GM10248 (cell line): ENCODE data around the gene CDKAL1.

ENCODE experiments used
- CTCF ChIA-PET: fragments of 300-600 bp; sonication (Branson Sonifier 250); formaldehyde crosslinking; extraction: SDS; loops from one replicate; lab custom pipeline; 2021; ENCODE audit warnings: antibody characterized with exemption; lab: Yijun Ruan, JAX
- POLR2A ChIA-PET: fragments of 350-650 bp; sonication (Branson Sonifier 250); formaldehyde crosslinking; extraction: SDS; loops from one replicate; lab custom pipeline; 2020; ENCODE audit warnings: antibody characterized with exemption; lab: Yijun Ruan, JAX
- DNase-seq: peaks from one replicate; pipeline ENCODE4 v3.0.0; 2012; ENCODE audit errors: extremely low spot score
- CTCF ChIP-seq: IDR thresholded peaks from 2 replicates; pipeline ENCODE4 v1.5.1; 2012; ENCODE audit warnings: mild to moderate bottlenecking, low read depth; ENCODE audit errors: extremely low read depth, missing control alignments, control extremely low read depth

Gene CDKAL1

GRCh38 chr6:20932284-20932683 is 398.0 kb downstream of the CDKAL1 start:
- no peak for TF ChIP-seq CTCF
- no peak for DNase-seq
- ChIA-PET CTCF (no interaction called here), POLR2A (no interaction called here)

- ChIA-PET POLR2A (no interaction called here), CTCF (no interaction called here)
Observed at GRCh38 chr6:20933057-20933788, 399.0 kb downstream of the CDKAL1 start.

GRCh38 chr6:20936949-20937348 is 402.7 kb downstream of the CDKAL1 start:
- TF ChIP-seq CTCF = no peak
- ChIA-PET CTCF (no interaction called here), POLR2A (no interaction called here)
- no peak for DNase-seq

More at GRCh38 chr6:20933057-20933788, 399.0 kb downstream of the CDKAL1 start:
- no peak for DNase-seq
- TF ChIP-seq CTCF = no peak

GRCh38 chr6:20939161-20939775 is 405.0 kb downstream of the CDKAL1 start:
- DNase-seq = no peak
- no peak for TF ChIP-seq CTCF
- ChIA-PET POLR2A (no interaction called here), CTCF (interaction anchor here (1.2 to 1.6 kb wide), 2 partner anchors 8 to 26 kb away, joined by 3 to 4 read pairs; no protein-coding TSS in a partner anchor)

- no peak for DNase-seq
- TF ChIP-seq CTCF = no peak
- ChIA-PET CTCF (interaction anchor here (1.4 to 2.0 kb wide), 2 partner anchors 9 to 15 kb away, joined by 3 to 7 read pairs; no protein-coding TSS in a partner anchor), POLR2A (no interaction called here)
Observed at GRCh38 chr6:20943040-20943627, 408.9 kb downstream of the CDKAL1 start.

- no peak for TF ChIP-seq CTCF
- POLR2A ChIA-PET = no interaction called here
- no peak for DNase-seq
- CTCF ChIA-PET = interaction anchor here (1.4 to 2.0 kb wide), 2 partner anchors 9 to 16 kb away, joined by 3 to 7 read pairs; no protein-coding TSS in a partner anchor
Observed at GRCh38 chr6:20943922-20944321, 409.7 kb downstream of the CDKAL1 start.
